A673 (cell line): ENCODE measurements around the gene NOP14. TPM values are rescaled to one million over a fixed set of nuclear protein-coding genes. Genes with fewer than 3 reads are reported as not detected.
"Not testable (repeated sequence)": the region's sequence is repeated elsewhere in the genome, so short reads cannot be mapped to it uniquely, and the experiment has no call there.

Source experiments
- BruUV-seq: library from RNA; stranded (reverse); fragments of 400-500 nt; replicated peaks from 2 replicates; lab custom pipeline; 2021; lab: Mats Ljungman, UMichigan
- CTCF ChIA-PET: fragments of 300-600 bp; sonication (Branson Sonifier 250); formaldehyde crosslinking; loops from one replicate; lab custom pipeline; 2022; ENCODE audit warnings: antibody characterized with exemption; lab: Charles Lee
- POLR2A ChIA-PET: fragments of 300-600 bp; sonication (Branson Sonifier 250); formaldehyde crosslinking; loops from one replicate; lab custom pipeline; 2022; ENCODE audit warnings: antibody characterized with exemption; ENCODE audit not compliant: low non-redundant PET; lab: Charles Lee
- DNase-seq: peaks from one replicate; pipeline ENCODE4 v3.0.0-alpha.2; 2015; ENCODE audit warnings: low spot score
- H3K27ac ChIP-seq: fragments of 200-600 bp; sonication (generic); 2 replicates; pipeline ENCODE4 v1.5.1; 2016; ENCODE audit warnings: mixed run types, low read depth, mild to moderate bottlenecking, mixed read lengths, antibody characterized with exemption, low read length; ENCODE audit not compliant: poor library complexity, severe bottlenecking
- H3K27me3 ChIP-seq: fragments of 200-600 bp; sonication (generic); replicated peaks from 2 replicates; pipeline ENCODE4 v1.6.1; 2017; ENCODE audit warnings: mixed run types, low read depth, mild to moderate bottlenecking, mixed read lengths, antibody characterized with exemption, low read length; ENCODE audit not compliant: insufficient read depth, poor library complexity
- H3K36me3 ChIP-seq: fragments of 200-600 bp; sonication (generic); 2 replicates; pipeline ENCODE4 v1.6.1; 2016; ENCODE audit warnings: mixed run types, mild to moderate bottlenecking, mixed read lengths, antibody characterized with exemption, low read length; ENCODE audit not compliant: insufficient read depth, poor library complexity, severe bottlenecking
- H3K4me1 ChIP-seq: fragments of 200-600 bp; sonication (generic); 2 replicates; pipeline ENCODE4 v1.6.1; 2017; ENCODE audit warnings: mixed run types, mild to moderate bottlenecking, mixed read lengths, antibody characterized with exemption, low read length; ENCODE audit not compliant: insufficient read depth, poor library complexity, severe bottlenecking
- H3K4me3 ChIP-seq: fragments of 200-600 bp; sonication (generic); 2 replicates; pipeline ENCODE4 v1.5.1; 2016; ENCODE audit warnings: low read depth, mixed run types, mild to moderate bottlenecking, mixed read lengths, low read length; ENCODE audit not compliant: poor library complexity, severe bottlenecking
- H3K9me3 ChIP-seq: fragments of 200-600 bp; sonication (generic); 2 replicates; pipeline ENCODE4 v1.6.1; 2016; ENCODE audit warnings: mixed run types, low read depth, mild to moderate bottlenecking, mixed read lengths, antibody characterized with exemption, low read length; ENCODE audit not compliant: poor library complexity, severe bottlenecking
- EZH2 ChIP-seq: fragments of 200-600 bp; sonication (generic); IDR thresholded peaks from 2 replicates; pipeline ENCODE4 v1.6.1; 2017; ENCODE audit warnings: borderline replicate concordance, low read depth, mild to moderate bottlenecking, mixed read lengths, antibody characterized with exemption, low read length; ENCODE audit not compliant: poor library complexity, severe bottlenecking
- intact Hi-C: fragments of 100-400 bp; cut with micrococcal nuclease; formaldehyde crosslinking; loops from one replicate; pipeline ENCODE4 v1.10.0; 2022; ENCODE audit not compliant: unreplicated experiment
- total RNA-seq: library from RNA; stranded (reverse); gene quantifications from 2 replicates; pipeline ENCODE4 v1.2.3, GENCODE V29; 2021
- TF ChIP-seq, protein P1 (sequence below): fragments of 300-800, 200-600 bp; sonication (generic); conservative IDR thresholded peaks from 2 replicates; pipeline ENCODE4 v1.5.1; 2017; ENCODE audit warnings: low read depth, mild to moderate bottlenecking, antibody characterized with exemption, low read length, moderate library complexity, mixed read lengths

The NOP14 gene
- total RNA-seq, 1 experiment from 2014 or later: 69.9 TPM

GRCh38 chr4:2955186-2956044, 7.8 kb downstream of the NOP14 start:
- TF ChIP-seq, protein P1, sequence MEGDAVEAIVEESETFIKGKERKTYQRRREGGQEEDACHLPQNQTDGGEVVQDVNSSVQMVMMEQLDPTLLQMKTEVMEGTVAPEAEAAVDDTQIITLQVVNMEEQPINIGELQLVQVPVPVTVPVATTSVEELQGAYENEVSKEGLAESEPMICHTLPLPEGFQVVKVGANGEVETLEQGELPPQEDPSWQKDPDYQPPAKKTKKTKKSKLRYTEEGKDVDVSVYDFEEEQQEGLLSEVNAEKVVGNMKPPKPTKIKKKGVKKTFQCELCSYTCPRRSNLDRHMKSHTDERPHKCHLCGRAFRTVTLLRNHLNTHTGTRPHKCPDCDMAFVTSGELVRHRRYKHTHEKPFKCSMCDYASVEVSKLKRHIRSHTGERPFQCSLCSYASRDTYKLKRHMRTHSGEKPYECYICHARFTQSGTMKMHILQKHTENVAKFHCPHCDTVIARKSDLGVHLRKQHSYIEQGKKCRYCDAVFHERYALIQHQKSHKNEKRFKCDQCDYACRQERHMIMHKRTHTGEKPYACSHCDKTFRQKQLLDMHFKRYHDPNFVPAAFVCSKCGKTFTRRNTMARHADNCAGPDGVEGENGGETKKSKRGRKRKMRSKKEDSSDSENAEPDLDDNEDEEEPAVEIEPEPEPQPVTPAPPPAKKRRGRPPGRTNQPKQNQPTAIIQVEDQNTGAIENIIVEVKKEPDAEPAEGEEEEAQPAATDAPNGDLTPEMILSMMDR: peak; percentile 67
- POLR2A ChIA-PET, H3K27ac ChIP-seq, H3K4me1 ChIP-seq, BruUV-seq, DNase-seq, H3K27me3 ChIP-seq, intact Hi-C loops, H3K4me3 ChIP-seq, H3K9me3 ChIP-seq: not testable (repeated sequence)
- CTCF ChIA-PET: interaction anchor here (0.6 kb wide), 1 partner anchor 176 kb away, joined by 6 read pairs; no protein-coding TSS in a partner anchor
- H3K36me3 ChIP-seq: peaks cover 62% of the 10 kb centered on the region

DNA sequence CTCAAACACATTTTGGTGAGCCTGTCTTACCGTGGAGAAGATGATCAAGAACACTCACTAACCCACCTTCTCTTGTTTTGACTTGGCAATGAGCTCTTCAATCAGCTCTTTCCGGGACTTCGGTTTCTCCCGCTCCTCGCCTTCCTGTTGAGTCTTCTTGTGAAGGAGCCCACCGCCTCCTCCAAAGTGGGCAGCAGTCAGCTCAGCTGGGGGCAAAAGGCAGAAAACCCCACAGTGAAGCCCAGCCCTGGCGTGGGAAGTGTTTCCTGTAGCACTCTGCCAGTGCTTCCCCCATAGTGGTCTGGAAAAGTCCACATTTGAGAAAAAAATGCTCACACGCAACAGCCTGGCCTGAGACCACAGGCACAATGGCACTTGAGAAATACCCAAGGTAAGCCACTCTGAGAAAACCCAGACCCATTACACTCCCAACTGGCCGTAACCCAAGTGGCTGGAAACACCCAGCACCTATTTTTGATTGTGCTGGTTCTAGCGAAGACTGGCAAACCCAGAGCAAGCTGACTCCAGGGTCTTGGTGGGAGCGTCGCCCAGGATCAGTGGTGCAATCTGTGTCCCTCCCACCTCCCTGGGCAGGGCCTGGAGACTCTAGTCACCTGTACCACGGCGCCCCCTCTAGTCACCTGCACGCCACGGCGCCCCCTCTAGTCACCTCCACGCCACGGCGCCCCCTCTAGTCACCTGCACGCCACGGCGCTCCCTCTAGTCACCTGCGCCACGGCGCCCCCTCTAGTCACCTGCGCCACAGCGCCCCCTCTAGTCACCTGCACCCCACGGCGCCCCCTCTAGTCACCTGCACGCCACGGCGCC, 8.6 kb downstream of the NOP14 start:
- H3K27ac ChIP-seq: no peak overlapping the region
- no peak overlapping the region for H3K4me3 ChIP-seq
- TF ChIP-seq EZH2: no peak
- TF ChIP-seq, protein P1: no peak
- no peaks in the 10 kb centered on the region for H3K27me3 ChIP-seq
- DNase-seq: no peak
- POLR2A ChIA-PET: no interaction called here
- H3K4me1 ChIP-seq: no peaks in the 10 kb centered on the region
- H3K36me3 ChIP-seq: peaks cover 71% of the 10 kb centered on the region
- intact Hi-C loops: no loop called here
- no TSS peak for BruUV-seq
- no peaks in the 10 kb centered on the region for H3K9me3 ChIP-seq
- CTCF ChIA-PET: no interaction called here

DNA sequence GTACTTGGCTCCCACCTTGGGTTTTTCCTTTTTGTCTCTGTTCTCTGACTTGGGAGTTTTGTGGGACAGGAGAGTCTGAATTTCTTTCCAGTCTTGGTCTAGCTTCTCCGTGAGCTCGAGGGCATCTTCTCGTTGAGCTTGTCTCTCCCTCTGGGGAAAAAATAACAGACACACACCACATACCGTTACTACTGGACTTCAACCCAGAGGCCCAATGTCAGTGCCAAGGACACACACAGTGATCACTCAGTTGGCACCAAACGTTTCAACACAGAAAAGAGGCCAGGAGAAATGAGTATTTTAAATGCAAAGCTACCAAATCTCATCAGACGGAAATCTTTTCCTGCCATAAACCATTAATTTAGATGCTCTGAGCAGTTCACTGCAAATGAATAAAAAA, 9.7 kb downstream of the NOP14 start:
- Histone ChIP-seq H3K4me3 (no peak overlapping the region), H3K4me1 (no peaks in the 10 kb centered on the region), H3K36me3 (peaks cover 80% of the 10 kb centered on the region), H3K27ac (no peak overlapping the region), H3K27me3 (no peaks in the 10 kb centered on the region), H3K9me3 (no peaks in the 10 kb centered on the region)
- DNase-seq: no peak
- TF ChIP-seq, protein P1: no peak
- ChIA-PET POLR2A (interaction anchor here (0.6 kb wide), 1 partner anchor 77 kb away, joined by 4 read pairs; no protein-coding TSS in a partner anchor), CTCF (interaction anchor here (0.7 kb wide), 1 partner anchor 9 kb away, joined by 3 read pairs; no protein-coding TSS in a partner anchor)
- BruUV-seq: no TSS peak
- intact Hi-C loops: no loop called here
